ENCODE data around the gene SLC1A1.
"Not testable (repeated sequence)": the region's sequence is repeated elsewhere in the genome, so short reads cannot be mapped to it uniquely, and the experiment has no call there.

SLC1A1 gene

GRCh38 chr9:4541856-4542255 is 51.6 kb downstream of the SLC1A1 start:
- DNase-seq (ENCODE audit: low spot score): no peak

GRCh38 chr9:4544714-4545113 is 54.4 kb downstream of the SLC1A1 start:
- DNase-seq (ENCODE audit: low spot score): not testable (repeated sequence)

GRCh38 chr9:4547016-4547415 is 56.7 kb downstream of the SLC1A1 start:
- DNase-seq (ENCODE audit: low spot score): no peak

GRCh38 chr9:4548811-4549725 is 58.8 kb downstream of the SLC1A1 start:
- DNase-seq (ENCODE audit: low spot score): no peak

GRCh38 chr9:4549751-4550295 is 59.6 kb downstream of the SLC1A1 start:
- no peak for DNase-seq (ENCODE audit: low spot score)

- DNase-seq (ENCODE audit: low spot score): no peak
Observed at GRCh38 chr9:4550777-4551484, 60.7 kb downstream of the SLC1A1 start.

GRCh38 chr9:4553951-4554381 is 63.7 kb downstream of the SLC1A1 start:
- DNase-seq (ENCODE audit: low spot score): no peak

- no peak for DNase-seq (ENCODE audit: low spot score)
Observed at GRCh38 chr9:4555236-4555635, 65.0 kb downstream of the SLC1A1 start.

- DNase-seq (ENCODE audit: low spot score): no peak
Observed at GRCh38 chr9:4558371-4558998, 68.2 kb downstream of the SLC1A1 start.

GRCh38 chr9:4559261-4560182 is 69.3 kb downstream of the SLC1A1 start:
- no peak for DNase-seq (ENCODE audit: low spot score)

GRCh38 chr9:4563105-4563504 is 72.8 kb downstream of the SLC1A1 start:
- DNase-seq (ENCODE audit: low spot score): no peak

GRCh38 chr9:4566806-4567205 is 76.5 kb downstream of the SLC1A1 start:
- no peak for DNase-seq (ENCODE audit: low spot score)

- no peak for DNase-seq (ENCODE audit: low spot score)
Observed at GRCh38 chr9:4567601-4568000, 77.3 kb downstream of the SLC1A1 start.

GRCh38 chr9:4569101-4569500 is 78.8 kb downstream of the SLC1A1 start:
- DNase-seq (ENCODE audit: low spot score): no peak

- no peak for DNase-seq (ENCODE audit: low spot score)
Observed at GRCh38 chr9:4572184-4572826, 82.0 kb downstream of the SLC1A1 start.

- no peak for DNase-seq (ENCODE audit: low spot score)
Observed at GRCh38 chr9:4573176-4573575, 82.9 kb downstream of the SLC1A1 start.

GRCh38 chr9:4573634-4574389 is 83.5 kb downstream of the SLC1A1 start:
- no peak for DNase-seq (ENCODE audit: low spot score)

GRCh38 chr9:4574657-4575243 is 84.5 kb downstream of the SLC1A1 start:
- DNase-seq (ENCODE audit: low spot score): no peak

GRCh38 chr9:4575997-4576396 is 85.7 kb downstream of the SLC1A1 start:
- DNase-seq (ENCODE audit: low spot score): no peak

GRCh38 chr9:4576448-4576847 is 86.2 kb downstream of the SLC1A1 start:
- DNase-seq (ENCODE audit: low spot score): no peak

All from HuH-7.5 (cell line).